GM23338 (cell line): ENCODE data around the gene ETV4. TPM values are rescaled to one million over a fixed set of nuclear protein-coding genes. Genes with fewer than 3 reads are reported as not detected.

Source experiments
- ATAC-seq: fragments of 200-7000 bp; cut with Tn5 transposase; 3 replicates; pipeline ENCODE4 v1.9.1; 2020
- DNase-seq: peaks from one replicate; pipeline ENCODE4 v3.0.0-alpha.2; 2015; ENCODE audit warnings: low spot score
- H2AFZ ChIP-seq: fragments of 200-600 bp; sonication (generic); 2 replicates; pipeline ENCODE4 v1.8.0; 2016; ENCODE audit warnings: antibody characterized with exemption, mild to moderate bottlenecking, moderate library complexity
- H3F3A ChIP-seq: fragments of 200-600 bp; sonication (generic); replicated peaks from 2 replicates; pipeline ENCODE4 v1.8.0; 2017; ENCODE audit warnings: antibody characterized with exemption, mixed run types, low read depth
- H3K27ac ChIP-seq: fragments of 200-600 bp; sonication (generic); 2 replicates; pipeline ENCODE4 v1.6.1; 2016; ENCODE audit warnings: low read depth
- H3K27me3 ChIP-seq: fragments of 200-600 bp; sonication (generic); 2 replicates; pipeline ENCODE4 v1.8.0; 2016; ENCODE audit warnings: mild to moderate bottlenecking, mixed run types, moderate library complexity; ENCODE audit not compliant: insufficient read depth
- H3K36me3 ChIP-seq: fragments of 200-600 bp; sonication (generic); 2 replicates; pipeline ENCODE4 v1.8.0; 2016; ENCODE audit warnings: mild to moderate bottlenecking; ENCODE audit not compliant: insufficient read depth
- H3K4me1 ChIP-seq: fragments of 200-600 bp; sonication (generic); 2 replicates; pipeline ENCODE4 v1.8.0; 2016; ENCODE audit warnings: mild to moderate bottlenecking, moderate library complexity; ENCODE audit not compliant: insufficient read depth
- H3K4me2 ChIP-seq: fragments of 200-600 bp; sonication (generic); 2 replicates; pipeline ENCODE4 v1.7.1; 2017; ENCODE audit warnings: mixed run types
- H3K4me3 ChIP-seq: fragments of 200-600 bp; sonication (generic); 2 replicates; pipeline ENCODE4 v1.6.1; 2016; ENCODE audit warnings: mixed run types
- H3K79me2 ChIP-seq: fragments of 200-600 bp; sonication (generic); replicated peaks from 2 replicates; pipeline ENCODE4 v1.8.0; 2017; ENCODE audit warnings: mild to moderate bottlenecking; ENCODE audit not compliant: insufficient read depth
- H3K9me2 ChIP-seq: fragments of 200-600 bp; sonication (generic); 2 replicates; pipeline ENCODE4 v1.8.0; 2017; ENCODE audit not compliant: insufficient read depth
- H4K20me1 ChIP-seq: fragments of 200-600 bp; sonication (generic); replicated peaks from 2 replicates; pipeline ENCODE4 v1.8.0; 2017; ENCODE audit warnings: mild to moderate bottlenecking; ENCODE audit not compliant: insufficient read depth
- H3K27ac Mint-ChIP-seq: 2 replicates; pipeline ENCODE4 v1.8.0; 2020; ENCODE audit warnings: inconsistent platforms, mild to moderate bottlenecking, moderate library complexity, mixed read lengths
- H3K27me3 Mint-ChIP-seq: 3 replicates; pipeline ENCODE4 v1.8.0; 2022; ENCODE audit warnings: low read depth, mild to moderate bottlenecking, moderate library complexity, mixed read lengths, inconsistent platforms; ENCODE audit not compliant: insufficient read depth, poor library complexity
- H3K36me3 Mint-ChIP-seq: 3 replicates; pipeline ENCODE4 v1.8.0; 2021; ENCODE audit warnings: low read depth, mild to moderate bottlenecking, inconsistent platforms, moderate library complexity, mixed read lengths
- H3K4me1 Mint-ChIP-seq: 3 replicates; pipeline ENCODE4 v1.8.0; 2020; ENCODE audit warnings: mild to moderate bottlenecking, inconsistent platforms, mixed read lengths
- H3K4me3 Mint-ChIP-seq: 3 replicates; pipeline ENCODE4 v1.8.0; 2021; ENCODE audit warnings: moderate library complexity, mild to moderate bottlenecking, inconsistent platforms, mixed read lengths
- H3K9me3 Mint-ChIP-seq: 3 replicates; pipeline ENCODE4 v1.8.0; 2020; ENCODE audit warnings: moderate library complexity, mild to moderate bottlenecking, inconsistent platforms, mixed read lengths
- CREB1 ChIP-seq: fragments of 250-450 bp; sonication (Bioruptor Pico); IDR thresholded peaks from 2 replicates; pipeline ENCODE4 v1.5.0; 2020; ENCODE audit warnings: low read depth, mild to moderate bottlenecking, moderate library complexity
- EZH2 ChIP-seq: fragments of 200-600 bp; sonication (generic); IDR thresholded peaks from one replicate; pipeline ENCODE4 v1.8.0; 2017; ENCODE audit warnings: antibody characterized with exemption, mild to moderate bottlenecking, low read depth; ENCODE audit not compliant: unreplicated experiment
- EZH2phosphoT487 ChIP-seq: fragments of 200-600 bp; sonication (generic); IDR thresholded peaks from one replicate; pipeline ENCODE4 v1.8.1; 2018; ENCODE audit warnings: antibody characterized with exemption; ENCODE audit not compliant: unreplicated experiment
- JUNB ChIP-seq: IDR thresholded peaks from one replicate; pipeline ENCODE4 v1.6.1; 2016; ENCODE audit warnings: antibody characterized with exemption; ENCODE audit not compliant: unreplicated experiment
- NANOG ChIP-seq: IDR thresholded peaks from 2 replicates; pipeline ENCODE4 v1.6.1; 2016; ENCODE audit warnings: antibody characterized with exemption, borderline replicate concordance
- POLR2AphosphoS5 ChIP-seq: IDR thresholded peaks from 2 replicates; pipeline ENCODE4 v1.6.1; 2016; ENCODE audit warnings: antibody characterized with exemption, low read depth
- REST ChIP-seq: IDR thresholded peaks from one replicate; pipeline ENCODE4 v1.6.1; 2018; ENCODE audit warnings: antibody characterized with exemption; ENCODE audit not compliant: unreplicated experiment
- STAT1 ChIP-seq: IDR thresholded peaks from one replicate; pipeline ENCODE4 v1.6.1; 2016; ENCODE audit warnings: antibody characterized with exemption; ENCODE audit not compliant: unreplicated experiment
- ZNF114 ChIP-seq: fragments of 250-450 bp; sonication (Bioruptor Pico); IDR thresholded peaks from 2 replicates; pipeline ENCODE4 v1.5.0; 2020; ENCODE audit warnings: mild to moderate bottlenecking, moderate library complexity
- ZNF331 ChIP-seq: fragments of 250-450 bp; sonication (Bioruptor Pico); IDR thresholded peaks from 2 replicates; pipeline ENCODE4 v1.5.0; 2020; ENCODE audit warnings: low read depth, mild to moderate bottlenecking, moderate library complexity
- ZNF462 ChIP-seq: fragments of 250-450 bp; sonication (Bioruptor Pico); IDR thresholded peaks from 2 replicates; pipeline ENCODE4 v1.5.0; 2020; ENCODE audit warnings: mild to moderate bottlenecking, moderate library complexity
- polyA plus RNA-seq: library from polyadenylated mRNA; unstranded; fragments of >200 nt; fragmentation: Nextera tagmentation; extraction: Ambion mirVana; gene quantifications from 2 replicates; pipeline ENCODE4 v1.2.1, GENCODE V29; 2016
- total RNA-seq: library from RNA; depleted of rRNA; stranded (reverse); fragments of >200 nt; shearing (Covaris generic); gene quantifications from 2 replicates; pipeline ENCODE4 v1.2.3, GENCODE V29; 2014
- TF ChIP-seq, protein P1 (sequence below): IDR thresholded peaks from 2 replicates; pipeline ENCODE4 v1.6.1; 2016; ENCODE audit warnings: antibody characterized with exemption

ETV4 gene
- total and polyA plus RNA-seq, 2 experiments from 2014 or later, result 97.2 to 149 TPM

- no peaks in the 10 kb centered on the region; the same call in 2 of the 3 replicates for H3K9me3 Mint-ChIP-seq
- H3K4me1 Mint-ChIP-seq, result peaks cover 17% of the 10 kb centered on the region
- peaks cover 12% of the 10 kb centered on the region for H3K27me3 Mint-ChIP-seq
Observed at GRCh38 chr17:43588121-43588520, 42.0 kb upstream of the ETV4 start.

More at GRCh38 chr17:43588121-43588520, 42.0 kb upstream of the ETV4 start:
- H3K27me3 ChIP-seq, result no peaks in the 10 kb centered on the region
- no peak overlapping the region for H3K4me3 ChIP-seq
- no peaks in the 10 kb centered on the region for H3K79me2 ChIP-seq
- H3K36me3 Mint-ChIP-seq, result no peaks in the 10 kb centered on the region
- no peak overlapping the region for H3K27ac Mint-ChIP-seq
- H3K27ac ChIP-seq, result no peak overlapping the region
- no peaks in the 10 kb centered on the region for H4K20me1 ChIP-seq
- H3K36me3 ChIP-seq, result no peaks in the 10 kb centered on the region
- 0 out of 2 replicates have a peak, but pooled peaks cover 6% of the 10 kb centered on the region for H3F3A ChIP-seq
- no peak overlapping the region for H2AFZ ChIP-seq
- no peaks in the 10 kb centered on the region for H3K9me2 ChIP-seq
- ATAC-seq (no peak), DNase-seq (no peak)
- H3K4me1 ChIP-seq, result peaks cover 5% of the 10 kb centered on the region
- H3K4me2 ChIP-seq, result no peak overlapping the region
- no peak overlapping the region for H3K4me3 Mint-ChIP-seq
- no peak for TF ChIP-seq POLR2AphosphoS5
- no peak for TF ChIP-seq EZH2
- no peak for TF ChIP-seq ZNF331 (CRISPR knock-in tag)
- no peak for TF ChIP-seq CREB1 (CRISPR knock-in tag)
- TF ChIP-seq NANOG, result no peak
- TF ChIP-seq, protein P1, sequence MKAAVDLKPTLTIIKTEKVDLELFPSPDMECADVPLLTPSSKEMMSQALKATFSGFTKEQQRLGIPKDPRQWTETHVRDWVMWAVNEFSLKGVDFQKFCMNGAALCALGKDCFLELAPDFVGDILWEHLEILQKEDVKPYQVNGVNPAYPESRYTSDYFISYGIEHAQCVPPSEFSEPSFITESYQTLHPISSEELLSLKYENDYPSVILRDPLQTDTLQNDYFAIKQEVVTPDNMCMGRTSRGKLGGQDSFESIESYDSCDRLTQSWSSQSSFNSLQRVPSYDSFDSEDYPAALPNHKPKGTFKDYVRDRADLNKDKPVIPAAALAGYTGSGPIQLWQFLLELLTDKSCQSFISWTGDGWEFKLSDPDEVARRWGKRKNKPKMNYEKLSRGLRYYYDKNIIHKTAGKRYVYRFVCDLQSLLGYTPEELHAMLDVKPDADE, result no peak
- TF ChIP-seq REST, result no peak
- TF ChIP-seq ZNF114 (CRISPR knock-in tag), result no peak
- TF ChIP-seq ZNF462 (CRISPR knock-in tag), result no peak
- TF ChIP-seq STAT1, result no peak
- TF ChIP-seq JUNB, result no peak
- TF ChIP-seq EZH2phosphoT487, result no peak
